ENCODE data around the gene AK2. TPM values are rescaled to one million over a fixed set of nuclear protein-coding genes. Genes with fewer than 3 reads are reported as not detected.

The AK2 gene
- total RNA-seq, 1 experiment from 2014 or later, result 159 TPM

DNA sequence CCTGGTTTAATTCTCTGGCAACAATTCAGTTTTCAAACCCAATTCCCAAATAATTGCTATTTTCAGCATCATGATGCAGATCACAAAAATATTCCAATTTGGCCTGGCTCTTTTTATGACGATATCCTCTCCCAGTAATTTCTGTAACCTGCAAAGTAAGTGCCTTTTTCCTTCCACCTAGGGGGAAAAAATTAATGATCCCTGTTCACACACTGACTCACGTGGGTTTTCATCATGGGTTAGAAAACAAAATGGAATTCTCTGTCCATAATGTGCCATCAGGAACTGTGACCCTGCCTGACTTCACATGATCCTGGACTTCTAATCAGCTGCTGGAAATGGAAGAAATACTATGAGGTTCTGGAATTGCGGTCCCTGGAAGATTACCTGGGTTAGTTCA, 24.5 kb downstream of the AK2 start:
- H3K4me1 ChIP-seq (ENCODE audit: insufficient read depth, low read length), result no peaks in the 10 kb centered on the region
- H3K9me3 Mint-ChIP-seq, result no peaks in the 10 kb centered on the region
- H3K4me3 Mint-ChIP-seq, result no peak overlapping the region
- peaks cover 35 to 78% (median 62%) of the 10 kb centered on the region in 3 experiments; a peak in 6 of 7 replicates for H3K36me3 Mint-ChIP-seq (ENCODE audit: insufficient read depth in 1 of 3, low read depth in 3 of 3)
- H2AFZ ChIP-seq (ENCODE audit: low read length), result no peak overlapping the region
- H3K27me3 ChIP-seq (ENCODE audit: insufficient read depth, low read length), result no peaks in the 10 kb centered on the region
- H3T11ph ChIP-seq (ENCODE audit: low read length), result no peak overlapping the region
- H3K4me2 ChIP-seq (ENCODE audit: insufficient read depth, insufficient read length, low read length), result no peak overlapping the region
- H3K9me3 ChIP-seq (ENCODE audit: control insufficient read depth, low read depth, low read length), result no peaks in the 10 kb centered on the region
- H3K4me1 Mint-ChIP-seq, result peaks cover 6 to 8% of the 10 kb centered on the region in 2 experiments; a peak in 3 of 4 replicates
- H3K23ac ChIP-seq (ENCODE audit: insufficient read length, low read depth, low read length), result no peak overlapping the region
- no peak overlapping the region for H3K9ac ChIP-seq (ENCODE audit: extremely low read depth, insufficient read length, low read length)
- no peak overlapping the region for H4K8ac ChIP-seq (replicated peaks; ENCODE audit: insufficient read length, low read depth, low read length)
- H3K27ac Mint-ChIP-seq, result no peak overlapping the region
- no peak for DNase-seq
- H3K79me2 ChIP-seq (ENCODE audit: insufficient read depth, low read length), result no peaks in the 10 kb centered on the region
- no peaks in the 10 kb centered on the region for H3K27me3 Mint-ChIP-seq (ENCODE audit: low read depth)
- H3K56ac ChIP-seq (ENCODE audit: insufficient read length, low read depth, low read length), result no peak overlapping the region
- H4K91ac ChIP-seq (ENCODE audit: insufficient read length, low read depth, low read length), result no peak overlapping the region
- H3K27ac ChIP-seq (ENCODE audit: insufficient read length, low read depth, low read length), result no peak overlapping the region
- no peak overlapping the region for H3K18ac ChIP-seq (ENCODE audit: insufficient read length, low read depth, low read length)
- H4K20me1 ChIP-seq (ENCODE audit: control insufficient read depth, insufficient read depth, insufficient read length), result no peaks in the 10 kb centered on the region
- TF ChIP-seq, protein P1, sequence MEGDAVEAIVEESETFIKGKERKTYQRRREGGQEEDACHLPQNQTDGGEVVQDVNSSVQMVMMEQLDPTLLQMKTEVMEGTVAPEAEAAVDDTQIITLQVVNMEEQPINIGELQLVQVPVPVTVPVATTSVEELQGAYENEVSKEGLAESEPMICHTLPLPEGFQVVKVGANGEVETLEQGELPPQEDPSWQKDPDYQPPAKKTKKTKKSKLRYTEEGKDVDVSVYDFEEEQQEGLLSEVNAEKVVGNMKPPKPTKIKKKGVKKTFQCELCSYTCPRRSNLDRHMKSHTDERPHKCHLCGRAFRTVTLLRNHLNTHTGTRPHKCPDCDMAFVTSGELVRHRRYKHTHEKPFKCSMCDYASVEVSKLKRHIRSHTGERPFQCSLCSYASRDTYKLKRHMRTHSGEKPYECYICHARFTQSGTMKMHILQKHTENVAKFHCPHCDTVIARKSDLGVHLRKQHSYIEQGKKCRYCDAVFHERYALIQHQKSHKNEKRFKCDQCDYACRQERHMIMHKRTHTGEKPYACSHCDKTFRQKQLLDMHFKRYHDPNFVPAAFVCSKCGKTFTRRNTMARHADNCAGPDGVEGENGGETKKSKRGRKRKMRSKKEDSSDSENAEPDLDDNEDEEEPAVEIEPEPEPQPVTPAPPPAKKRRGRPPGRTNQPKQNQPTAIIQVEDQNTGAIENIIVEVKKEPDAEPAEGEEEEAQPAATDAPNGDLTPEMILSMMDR (conservative IDR thresholded peaks at IDR 0.05), result no peak
- H3K79me1 ChIP-seq (ENCODE audit: insufficient read depth, low read depth, low read length, poor library complexity, severe bottlenecking), result no peaks in the 10 kb centered on the region
- H2BK120ac ChIP-seq (ENCODE audit: low read depth, low read length, poor library complexity, severe bottlenecking), result no peak overlapping the region
- no peak overlapping the region for H2BK20ac ChIP-seq (ENCODE audit: low read depth, low read length, poor library complexity, severe bottlenecking)
- H3K4ac ChIP-seq (ENCODE audit: low read depth, low read length), result no peak overlapping the region
- no CpG with 5 or more reads among the region's 3 CpGs for WGBS (ENCODE audit: extremely low coverage, insufficient read length, low lambda C conversion rate)
- H2BK15ac ChIP-seq (ENCODE audit: low read depth, low read length), result no peak overlapping the region
- H2BK5ac ChIP-seq (ENCODE audit: insufficient read length, low read length), result no peak overlapping the region
- H2BK12ac ChIP-seq (ENCODE audit: insufficient read length, low read depth, low read length), result no peak overlapping the region
- H3K23me2 ChIP-seq (ENCODE audit: insufficient read length, low read depth, low read length, poor library complexity, severe bottlenecking), result no peaks in the 10 kb centered on the region
- no peak overlapping the region for H2AK5ac ChIP-seq (ENCODE audit: insufficient read length, low read length)
- H4K5ac ChIP-seq (ENCODE audit: insufficient read length, low read depth, low read length), result no peak overlapping the region
- no peak overlapping the region for H3K14ac ChIP-seq (ENCODE audit: insufficient read depth, low read length)
